Keratinocyte (primary cell): ENCODE measurements around the gene ANKRD33. TPM values are rescaled to one million over a fixed set of nuclear protein-coding genes. Genes with fewer than 3 reads are reported as not detected.

Experiments used
- DNase-seq: peaks from one replicate; pipeline ENCODE4 v3.0.0-alpha.2; 2011; ENCODE audit warnings: low read depth, missing footprints, low spot score
- FAIRE-seq: peaks from 2 replicates; lab custom pipeline; 2011; peaks lifted over from hg19 to GRCh38; lab: Jason Lieb, UNC
- H2AFZ ChIP-seq: 2 replicates; pipeline ENCODE4 v1.6.0; 2012; ENCODE audit warnings: low read length, control low read depth, inconsistent platforms; ENCODE audit not compliant: control insufficient read depth
- H3K27ac ChIP-seq: 2 replicates; pipeline ENCODE4 v1.5.1; 2011; ENCODE audit warnings: low read length; ENCODE audit not compliant: control insufficient read depth, insufficient read depth
- H3K27me3 ChIP-seq: 3 replicates; pipeline ENCODE4 v1.6.0; 2011; ENCODE audit warnings: low read length; ENCODE audit not compliant: control insufficient read depth, insufficient read depth; ENCODE audit errors: extremely low read depth
- H3K36me3 ChIP-seq, 2 experiments: 2 replicates in 1 of 2; 3 replicates in 1 of 2; pipeline ENCODE4 v1.5.1; 2011; ENCODE audit warnings: low read length in 2 of 2, mild to moderate bottlenecking in 1 of 2; ENCODE audit not compliant: control insufficient read depth in 2 of 2, insufficient read depth in 2 of 2; ENCODE audit errors: extremely low read depth in 1 of 2
- H3K4me1 ChIP-seq: 3 replicates; pipeline ENCODE4 v1.5.1; 2011; ENCODE audit warnings: low read length; ENCODE audit not compliant: control insufficient read depth, insufficient read depth; ENCODE audit errors: extremely low read depth
- H3K4me2 ChIP-seq: 3 replicates; pipeline ENCODE4 v1.6.0; 2011; ENCODE audit warnings: low read depth, low read length; ENCODE audit not compliant: control insufficient read depth, insufficient read depth; ENCODE audit errors: extremely low read depth
- H3K4me3 ChIP-seq, 3 experiments: fragments of 200-600 bp in 1 of 3; sonication (generic) in 1 of 3; 2 replicates in 2 of 3; 3 replicates in 1 of 3; pipeline ENCODE4 v1.5.1; 2011 to 2016; ENCODE audit warnings: low read length in 3 of 3, mild to moderate bottlenecking in 3 of 3, control low read depth in 2 of 3, inconsistent platforms in 1 of 3, low read depth in 1 of 3, mixed read lengths in 1 of 3, mixed run types in 1 of 3, moderate library complexity in 1 of 3; ENCODE audit not compliant: control insufficient read depth in 2 of 3, insufficient read depth in 2 of 3; ENCODE audit errors: extremely low read depth in 1 of 3
- H3K79me2 ChIP-seq: 2 replicates; pipeline ENCODE4 v1.6.0; 2012; ENCODE audit warnings: low read length; ENCODE audit not compliant: control insufficient read depth, insufficient read depth
- H3K9ac ChIP-seq: 3 replicates; pipeline ENCODE4 v1.6.0; 2011; ENCODE audit warnings: low read length; ENCODE audit not compliant: control insufficient read depth, insufficient read depth; ENCODE audit errors: extremely low read depth
- H3K9me1 ChIP-seq: 3 replicates; pipeline ENCODE4 v1.6.0; 2011; ENCODE audit warnings: low read length; ENCODE audit not compliant: control insufficient read depth, insufficient read depth; ENCODE audit errors: extremely low read depth
- H3K9me3 ChIP-seq: 2 replicates; pipeline ENCODE4 v1.5.1; 2012; ENCODE audit warnings: low read depth, low read length; ENCODE audit not compliant: control insufficient read depth
- H4K20me1 ChIP-seq: 3 replicates; pipeline ENCODE4 v1.6.0; 2011; ENCODE audit warnings: low read length; ENCODE audit not compliant: control insufficient read depth, insufficient read depth; ENCODE audit errors: extremely low read depth
- EZH2 ChIP-seq: IDR thresholded peaks from one replicate; pipeline ENCODE4 v1.6.1; 2012; ENCODE audit warnings: inconsistent platforms, mild to moderate bottlenecking, low read length, moderate library complexity
- dilution Hi-C: fragments of 300-500 bp; cut with MboI; formaldehyde crosslinking; loops from one replicate; pipeline ENCODE4 v1.7.0; 2020; ENCODE audit warnings: low sequenced_read_pairs; ENCODE audit not compliant: extremely low pct_ligation_motif_present
- polyA plus RNA-seq, 5 experiments: library from polyadenylated mRNA; depleted of rRNA in 3 of 5; stranded (reverse) in 3 of 5; stranded (forward) in 1 of 5; unstranded in 1 of 5; fragments of >200 nt; gene quantifications; 1 replicate in 1 of 5; 2 replicates in 3 of 5; 3 replicates in 1 of 5; pipeline versions ENCODE4 v1.2.1 to v1.2.3, GENCODE V29; 2011 to 2012; ENCODE audit warnings: missing spikeins in 2 of 5, low read depth in 1 of 5, low replicate concordance in 1 of 5
- TF ChIP-seq, protein P1 (sequence below), 3 experiments: IDR thresholded peaks in 1 of 3; conservative IDR thresholded peaks in 1 of 3; optimal IDR thresholded peaks in 1 of 3; 2 replicates in 2 of 3; 3 replicates in 1 of 3; pipeline versions ENCODE3 to v1.5.1; 2011; ENCODE audit warnings: low read length in 3 of 3, mild to moderate bottlenecking in 3 of 3, moderate library complexity in 2 of 3, control low read depth in 1 of 3, inconsistent platforms in 1 of 3; ENCODE audit not compliant: insufficient read depth in 2 of 3; ENCODE audit errors: extremely low read depth in 1 of 3

The ANKRD33 gene
- polyA plus RNA-seq, 1 donor (not counting 4 experiments of a cell fraction or from before 2014, with no cell fraction given), result not detected

- H3K4me1 ChIP-seq, result no peaks in the 10 kb centered on the region
- dilution Hi-C loops, result no loop called here
- no peak for FAIRE-seq
These were observed 44.5 kb downstream of the ANKRD33 start for GRCh38 chr12:51932218-51933076.

GRCh38 chr12:51934080-51934479 lies 46.2 kb downstream of the ANKRD33 start:
- no peak for DNase-seq
- Histone ChIP-seq H3K4me2 (no peak overlapping the region), H3K79me2 (no peaks in the 10 kb centered on the region), H4K20me1 (no peaks in the 10 kb centered on the region), H3K27ac (no peak overlapping the region), H3K9me3 (no peaks in the 10 kb centered on the region), H3K4me3 (no peak overlapping the region), H3K9me1 (no peaks in the 10 kb centered on the region), H3K9ac (no peak overlapping the region), H3K4me1 (peaks cover 9% of the 10 kb centered on the region), H2AFZ (no peak overlapping the region), H3K36me3 (no peaks in the 10 kb centered on the region), H3K27me3 (no peaks in the 10 kb centered on the region)
- FAIRE-seq, result no peak
- TF ChIP-seq EZH2, result no peak
- TF ChIP-seq, protein P1, sequence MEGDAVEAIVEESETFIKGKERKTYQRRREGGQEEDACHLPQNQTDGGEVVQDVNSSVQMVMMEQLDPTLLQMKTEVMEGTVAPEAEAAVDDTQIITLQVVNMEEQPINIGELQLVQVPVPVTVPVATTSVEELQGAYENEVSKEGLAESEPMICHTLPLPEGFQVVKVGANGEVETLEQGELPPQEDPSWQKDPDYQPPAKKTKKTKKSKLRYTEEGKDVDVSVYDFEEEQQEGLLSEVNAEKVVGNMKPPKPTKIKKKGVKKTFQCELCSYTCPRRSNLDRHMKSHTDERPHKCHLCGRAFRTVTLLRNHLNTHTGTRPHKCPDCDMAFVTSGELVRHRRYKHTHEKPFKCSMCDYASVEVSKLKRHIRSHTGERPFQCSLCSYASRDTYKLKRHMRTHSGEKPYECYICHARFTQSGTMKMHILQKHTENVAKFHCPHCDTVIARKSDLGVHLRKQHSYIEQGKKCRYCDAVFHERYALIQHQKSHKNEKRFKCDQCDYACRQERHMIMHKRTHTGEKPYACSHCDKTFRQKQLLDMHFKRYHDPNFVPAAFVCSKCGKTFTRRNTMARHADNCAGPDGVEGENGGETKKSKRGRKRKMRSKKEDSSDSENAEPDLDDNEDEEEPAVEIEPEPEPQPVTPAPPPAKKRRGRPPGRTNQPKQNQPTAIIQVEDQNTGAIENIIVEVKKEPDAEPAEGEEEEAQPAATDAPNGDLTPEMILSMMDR (optimal IDR thresholded peaks at IDR 0.05 in 1 of 3, IDR thresholded peaks at IDR 0.05 in 1 of 3, conservative IDR thresholded peaks at IDR 0.05 in 1 of 3; ENCODE audit: extremely low read depth in 1 of 3, insufficient read depth in 2 of 3, low read length in 3 of 3), result no peak
- dilution Hi-C loops, result no loop called here

More at GRCh38 chr12:51932218-51933076, 44.5 kb downstream of the ANKRD33 start:
- Histone ChIP-seq H3K4me2 (no peak overlapping the region), H3K27ac (no peak overlapping the region), H3K4me3 (no peak overlapping the region), H3K79me2 (no peaks in the 10 kb centered on the region), H3K9me1 (no peaks in the 10 kb centered on the region), H3K9ac (no peak overlapping the region), H3K36me3 (no peaks in the 10 kb centered on the region), H3K9me3 (no peaks in the 10 kb centered on the region), H3K27me3 (no peaks in the 10 kb centered on the region), H2AFZ (no peak overlapping the region), H4K20me1 (no peaks in the 10 kb centered on the region)
- TF ChIP-seq EZH2, result no peak
- TF ChIP-seq, protein P1 (optimal IDR thresholded peaks at IDR 0.05 in 1 of 3, IDR thresholded peaks at IDR 0.05 in 1 of 3, conservative IDR thresholded peaks at IDR 0.05 in 1 of 3; ENCODE audit: extremely low read depth in 1 of 3, insufficient read depth in 2 of 3, low read length in 3 of 3), result no peak
- no peak for DNase-seq
